ENCODE data around the gene KCNJ18. TPM values are rescaled to one million over a fixed set of nuclear protein-coding genes. Genes with fewer than 3 reads are reported as not detected.
"Not testable (repeated sequence)": the region's sequence is repeated elsewhere in the genome, so short reads cannot be mapped to it uniquely, and the experiment has no call there.

KCNJ18 gene
- total RNA-seq, 6 experiments from 2014 or later: not detected

DNA sequence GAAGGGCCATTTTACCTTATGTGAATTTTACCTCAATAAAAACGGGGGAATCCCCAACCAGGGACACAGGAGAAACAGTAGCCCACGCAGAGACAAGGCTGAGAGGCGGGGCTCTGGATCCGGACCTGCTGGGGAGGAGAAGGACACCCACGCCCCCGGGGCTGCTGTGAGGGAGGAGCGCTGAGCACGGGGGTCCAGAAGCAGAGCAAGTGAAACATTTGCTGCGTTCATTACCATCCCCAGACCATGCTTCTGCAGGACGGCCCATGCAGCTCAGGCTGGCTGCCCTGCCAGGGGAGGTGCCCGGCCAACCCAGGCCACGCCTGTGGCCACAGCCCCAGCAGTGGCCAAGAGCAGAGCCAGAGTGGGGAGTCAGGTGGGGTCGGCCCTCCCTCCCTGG, 50.0 kb downstream of the KCNJ18 start:
- no peaks in the 10 kb centered on the region for H3K36me3 ChIP-seq
- TF ChIP-seq POLR2A (IDR thresholded peaks at IDR 0.05): no peak
- TF ChIP-seq, protein P1, sequence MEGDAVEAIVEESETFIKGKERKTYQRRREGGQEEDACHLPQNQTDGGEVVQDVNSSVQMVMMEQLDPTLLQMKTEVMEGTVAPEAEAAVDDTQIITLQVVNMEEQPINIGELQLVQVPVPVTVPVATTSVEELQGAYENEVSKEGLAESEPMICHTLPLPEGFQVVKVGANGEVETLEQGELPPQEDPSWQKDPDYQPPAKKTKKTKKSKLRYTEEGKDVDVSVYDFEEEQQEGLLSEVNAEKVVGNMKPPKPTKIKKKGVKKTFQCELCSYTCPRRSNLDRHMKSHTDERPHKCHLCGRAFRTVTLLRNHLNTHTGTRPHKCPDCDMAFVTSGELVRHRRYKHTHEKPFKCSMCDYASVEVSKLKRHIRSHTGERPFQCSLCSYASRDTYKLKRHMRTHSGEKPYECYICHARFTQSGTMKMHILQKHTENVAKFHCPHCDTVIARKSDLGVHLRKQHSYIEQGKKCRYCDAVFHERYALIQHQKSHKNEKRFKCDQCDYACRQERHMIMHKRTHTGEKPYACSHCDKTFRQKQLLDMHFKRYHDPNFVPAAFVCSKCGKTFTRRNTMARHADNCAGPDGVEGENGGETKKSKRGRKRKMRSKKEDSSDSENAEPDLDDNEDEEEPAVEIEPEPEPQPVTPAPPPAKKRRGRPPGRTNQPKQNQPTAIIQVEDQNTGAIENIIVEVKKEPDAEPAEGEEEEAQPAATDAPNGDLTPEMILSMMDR (IDR thresholded peaks at IDR 0.05): no peak
- H3K4me3 ChIP-seq: no peak overlapping the region
- H3K27ac ChIP-seq: no peak overlapping the region
- no peaks in the 10 kb centered on the region for H3K9me3 ChIP-seq
- no peaks in the 10 kb centered on the region for H3K27me3 ChIP-seq
- 26% methylated on average over 5 of the region's 13 CpGs for WGBS (ENCODE audit: insufficient coverage, low coverage, low lambda C conversion rate, missing lambda C conversion rate)
- intact Hi-C loops (cut with DNase I): no loop called here
- ATAC-seq: no peak
- DNase-seq: no peak
- no peaks in the 10 kb centered on the region for H3K4me1 ChIP-seq

DNA sequence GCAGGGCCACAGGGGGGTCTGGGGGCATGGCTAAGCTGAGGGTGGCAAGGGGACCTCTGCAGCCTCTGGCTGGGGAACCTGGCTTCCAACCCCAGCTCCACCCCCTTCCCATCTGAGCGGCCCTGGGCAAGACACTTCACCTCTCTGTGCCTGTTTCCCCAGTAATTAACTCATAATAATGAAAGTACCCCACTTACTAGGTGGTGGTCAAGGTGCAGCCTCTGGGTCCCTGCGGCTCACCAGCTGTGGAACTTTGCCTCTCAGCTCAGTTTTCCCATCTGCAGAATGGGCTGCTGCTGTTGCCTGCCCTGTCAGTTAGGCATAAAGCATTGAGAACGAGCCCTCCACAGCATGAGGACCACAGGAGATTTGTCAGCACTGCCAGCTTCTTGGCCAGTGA, 51.8 kb downstream of the KCNJ18 start:
- H3K4me3 ChIP-seq; H3K36me3 ChIP-seq; H3K9me3 ChIP-seq; DNase-seq; intact Hi-C loops (cut with DNase I); H3K27ac ChIP-seq; ATAC-seq; H3K4me1 ChIP-seq; H3K27me3 ChIP-seq: not testable (repeated sequence)
- WGBS (ENCODE audit: insufficient coverage, low coverage, low lambda C conversion rate, missing lambda C conversion rate): no CpG with 5 or more reads among the region's 3 CpGs

DNA sequence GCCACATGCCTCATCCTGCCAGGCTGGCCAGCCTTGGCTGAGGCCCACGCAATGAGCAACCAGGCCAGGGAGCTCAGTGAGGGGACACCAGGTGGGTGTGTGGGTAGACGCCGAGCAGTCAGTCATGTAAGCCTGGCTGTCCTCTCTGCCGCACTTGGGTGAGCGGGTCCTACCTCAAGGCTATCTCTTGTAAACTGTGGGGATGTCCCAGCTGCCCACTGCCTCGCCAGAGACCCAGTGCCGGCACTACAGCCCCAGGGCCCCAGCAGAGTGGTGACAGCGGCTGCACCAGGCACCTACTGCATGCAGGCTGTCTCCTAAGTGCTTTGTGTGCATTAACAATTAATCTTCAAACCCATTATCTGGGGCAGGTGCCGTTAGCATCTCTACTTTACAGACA, 52.3 kb downstream of the KCNJ18 start:
- ATAC-seq; H3K27ac ChIP-seq; DNase-seq; H3K4me3 ChIP-seq; H3K36me3 ChIP-seq; H3K9me3 ChIP-seq; H3K4me1 ChIP-seq; intact Hi-C loops (cut with DNase I); H3K27me3 ChIP-seq: not testable (repeated sequence)
- no CpG with 5 or more reads among the region's 9 CpGs for WGBS (ENCODE audit: insufficient coverage, low coverage, low lambda C conversion rate, missing lambda C conversion rate)

DNA sequence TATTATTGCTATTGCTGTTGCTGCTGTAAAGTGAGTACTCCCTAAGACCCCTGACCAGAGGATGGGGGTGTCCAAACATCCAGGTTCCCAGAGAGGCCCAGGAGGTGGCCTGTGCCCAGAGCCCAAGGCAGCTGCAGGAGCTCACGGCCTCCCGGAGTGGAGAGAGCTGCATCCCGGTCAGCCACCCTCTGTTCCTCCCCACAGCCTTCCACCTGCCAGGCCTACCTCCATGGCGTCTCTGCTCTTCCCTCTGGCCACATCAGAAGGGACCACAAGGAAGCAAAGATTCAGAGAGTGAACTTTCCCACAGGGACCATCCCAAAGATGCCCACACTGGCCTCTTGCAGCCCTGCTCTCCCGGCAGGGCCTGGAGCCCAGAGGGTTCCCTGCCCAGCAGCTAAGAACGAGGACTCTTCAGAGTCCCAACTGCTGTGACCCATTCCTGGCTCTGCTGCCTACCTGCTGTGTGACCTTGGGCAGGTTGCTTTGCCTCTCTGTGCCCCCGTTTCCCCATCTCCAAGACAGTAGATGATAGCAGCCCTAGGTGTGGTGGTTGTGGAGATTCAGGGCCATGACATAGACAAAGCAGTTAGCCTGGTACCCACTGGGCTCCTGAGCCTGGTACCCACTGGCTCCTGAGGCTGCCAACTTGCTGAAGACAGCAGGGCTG, 53.2 kb downstream of the KCNJ18 start:
- intact Hi-C loops (cut with DNase I); H3K36me3 ChIP-seq; H3K4me1 ChIP-seq; H3K9me3 ChIP-seq; H3K27me3 ChIP-seq; H3K27ac ChIP-seq; DNase-seq; H3K4me3 ChIP-seq: not testable (repeated sequence)
- ATAC-seq: peak in 2 of 4 donors; percentile 5 to 6
- 25% methylated on average over 2 of the region's 7 CpGs for WGBS (ENCODE audit: insufficient coverage, low coverage, low lambda C conversion rate, missing lambda C conversion rate)

DNA sequence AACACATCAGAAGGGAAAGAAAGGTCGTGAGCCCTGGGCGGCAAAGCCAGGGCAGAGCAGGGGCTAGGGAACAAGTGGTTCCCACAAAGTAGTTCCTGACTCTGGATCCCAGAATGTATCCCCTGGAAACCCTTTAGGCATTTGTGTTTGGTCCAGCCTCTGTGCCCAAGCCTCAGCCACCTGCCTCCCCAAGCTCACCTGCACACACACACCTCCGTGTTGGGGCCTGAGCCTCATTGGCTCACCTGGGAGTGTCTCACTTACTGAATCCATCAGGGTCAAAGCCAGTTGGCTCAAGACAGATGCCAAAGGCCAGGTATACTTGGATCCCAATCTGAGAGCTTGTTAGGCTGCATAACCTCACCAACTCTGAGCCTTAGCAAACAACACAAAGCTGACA, 54.1 kb downstream of the KCNJ18 start:
- H3K36me3 ChIP-seq; H3K27ac ChIP-seq; H3K4me1 ChIP-seq; DNase-seq; H3K9me3 ChIP-seq; H3K27me3 ChIP-seq; H3K4me3 ChIP-seq; intact Hi-C loops (cut with DNase I): not testable (repeated sequence)
- peak in 1 of 4 donors; percentile 6 for ATAC-seq
- 69% methylated on average over 3 of the region's 3 CpGs for WGBS (ENCODE audit: insufficient coverage, low coverage, low lambda C conversion rate, missing lambda C conversion rate)

DNA sequence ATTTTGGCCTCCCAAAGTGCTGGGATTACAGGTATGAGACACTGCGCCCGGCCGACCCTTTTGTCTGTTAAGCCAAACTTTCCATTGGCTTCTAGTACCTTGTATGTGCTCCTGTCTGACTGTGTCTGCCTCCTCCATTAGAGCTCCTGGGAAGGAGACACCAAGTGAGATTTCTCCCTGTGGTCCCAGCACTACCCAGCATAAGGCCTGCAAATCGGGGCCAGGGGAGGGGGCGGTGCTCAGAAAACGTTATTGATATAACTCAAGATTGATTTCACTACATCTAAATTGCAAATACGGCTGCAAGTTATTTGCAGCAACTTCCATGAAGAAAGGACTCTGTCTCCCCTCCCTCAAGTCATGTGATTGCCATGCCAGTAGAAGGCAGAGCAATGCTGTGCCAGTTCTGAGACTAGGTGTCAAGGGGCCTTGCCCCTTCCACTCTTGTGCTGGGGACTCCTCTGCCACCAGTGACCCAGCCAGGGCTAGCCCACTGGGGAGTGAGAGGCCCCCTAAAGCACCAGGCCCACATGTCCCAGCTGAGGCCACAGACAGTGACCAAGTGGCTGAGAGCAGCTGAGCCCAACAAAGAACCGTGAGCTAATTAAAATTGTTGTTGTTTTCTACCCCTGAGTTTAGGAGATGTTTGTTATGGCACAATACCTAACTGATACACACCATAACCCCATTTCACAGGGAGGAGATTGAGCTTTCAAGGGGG, 55.0 kb downstream of the KCNJ18 start:
- peak in 1 of 4 donors; percentile 6 for ATAC-seq
- H3K36me3 ChIP-seq; H3K4me3 ChIP-seq; H3K27ac ChIP-seq; intact Hi-C loops (cut with DNase I); H3K9me3 ChIP-seq; H3K27me3 ChIP-seq; DNase-seq; H3K4me1 ChIP-seq: not testable (repeated sequence)
- WGBS (ENCODE audit: insufficient coverage, low coverage, low lambda C conversion rate, missing lambda C conversion rate): 63% methylated on average over 8 of the region's 8 CpGs

DNA sequence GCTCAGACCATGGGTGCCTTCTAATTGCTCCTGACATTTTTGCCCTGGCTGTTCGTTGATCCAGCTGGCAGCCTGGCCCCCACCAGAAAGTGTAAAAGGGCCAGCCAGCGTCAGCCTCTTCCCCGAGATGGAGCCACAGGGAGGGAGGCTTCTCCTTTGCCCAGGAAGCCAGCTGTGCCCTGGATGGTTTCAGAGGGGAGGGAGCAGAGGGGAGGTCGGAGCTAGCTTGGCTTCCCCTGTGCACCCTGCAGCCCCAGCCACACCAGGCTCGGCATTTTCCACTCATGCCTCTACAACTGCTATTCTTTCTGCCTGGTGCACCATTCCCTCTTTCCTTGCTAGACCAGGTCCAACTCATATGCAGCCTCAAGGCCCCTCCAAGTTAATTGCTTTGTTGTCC, 56.4 kb downstream of the KCNJ18 start:
- H3K27ac ChIP-seq; DNase-seq; H3K27me3 ChIP-seq; H3K4me3 ChIP-seq; H3K4me1 ChIP-seq; H3K9me3 ChIP-seq; H3K36me3 ChIP-seq; ATAC-seq; intact Hi-C loops (cut with DNase I): not testable (repeated sequence)
- 60% methylated on average over 2 of the region's 5 CpGs for WGBS (ENCODE audit: insufficient coverage, low coverage, low lambda C conversion rate, missing lambda C conversion rate)

DNA sequence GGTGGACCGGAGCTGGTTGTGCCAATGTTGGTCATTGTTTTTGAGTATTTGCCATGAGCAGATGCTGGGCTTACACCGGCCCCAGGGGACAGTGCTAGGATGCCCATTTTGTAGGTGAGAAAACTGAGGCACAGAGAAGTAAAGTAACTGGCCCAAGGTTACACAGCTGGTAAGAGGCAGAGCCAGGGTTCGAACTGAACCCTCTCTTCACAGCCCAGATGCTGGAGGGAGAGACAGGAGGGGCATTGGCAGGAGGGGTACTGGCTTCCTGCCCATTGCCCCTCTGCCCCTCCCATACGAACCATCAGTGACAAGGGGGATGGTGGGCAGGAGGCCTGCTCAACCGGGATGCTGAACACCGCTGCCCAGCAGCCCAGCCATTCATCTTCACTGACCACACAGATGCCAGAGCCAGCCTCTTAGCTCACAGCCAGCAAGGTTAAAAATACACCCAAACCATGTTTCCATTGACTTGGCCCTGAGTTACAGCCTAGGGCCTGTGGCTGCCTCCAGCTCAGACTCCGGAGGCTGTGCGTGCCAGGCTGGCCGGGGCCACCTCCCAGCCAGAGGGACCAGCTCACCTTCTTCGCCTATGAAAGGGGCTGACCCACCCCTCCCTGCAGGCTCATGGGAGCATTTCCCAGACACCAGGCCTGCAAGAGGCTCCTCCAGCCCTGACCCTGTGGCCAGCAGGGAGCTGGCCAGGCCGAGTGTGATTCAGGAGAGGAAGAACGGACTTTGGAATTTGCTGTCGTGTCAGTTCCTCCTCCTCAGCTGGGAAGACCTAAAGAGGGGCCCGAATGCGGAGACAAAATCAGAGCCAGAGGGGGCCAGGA, 57.6 kb downstream of the KCNJ18 start:
- 63% methylated on average over 3 of the region's 15 CpGs for WGBS (ENCODE audit: insufficient coverage, low coverage, low lambda C conversion rate, missing lambda C conversion rate)
- H3K27ac ChIP-seq; DNase-seq; H3K9me3 ChIP-seq; H3K4me1 ChIP-seq; H3K4me3 ChIP-seq; intact Hi-C loops (cut with DNase I); H3K36me3 ChIP-seq; H3K27me3 ChIP-seq: not testable (repeated sequence)
- peak in 1 of 4 donors; percentile 10 for ATAC-seq

DNA sequence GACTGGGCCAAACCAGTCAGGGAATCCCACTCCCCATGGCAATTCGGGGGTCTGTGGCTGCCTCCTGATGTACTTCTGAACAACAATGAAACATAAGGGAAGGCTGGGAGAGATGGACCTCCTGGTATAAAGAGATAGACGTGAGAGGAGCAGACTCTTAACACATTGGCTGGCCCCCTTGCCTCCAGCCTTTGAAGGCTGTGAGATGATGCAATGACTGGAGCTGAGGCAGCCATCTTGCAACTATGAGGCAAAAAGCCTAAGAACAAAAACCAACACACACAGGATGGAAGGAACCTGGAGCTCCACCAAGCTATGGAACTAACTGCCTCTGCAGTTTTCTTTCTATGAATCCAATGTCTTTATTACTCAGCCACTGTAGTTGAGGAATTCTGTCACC, 58.8 kb downstream of the KCNJ18 start:
- H3K27me3 ChIP-seq; H3K27ac ChIP-seq; H3K36me3 ChIP-seq; DNase-seq; ATAC-seq; intact Hi-C loops (cut with DNase I); H3K4me1 ChIP-seq; H3K4me3 ChIP-seq; H3K9me3 ChIP-seq: not testable (repeated sequence)
- WGBS (ENCODE audit: insufficient coverage, low coverage, low lambda C conversion rate, missing lambda C conversion rate): 17% methylated on average over 2 of the region's 2 CpGs

Measured in right lobe of liver (tissue), 6 donors.